ENCODE measurements around the gene CCL28. TPM values are rescaled to one million over a fixed set of nuclear protein-coding genes. Genes with fewer than 3 reads are reported as not detected.

The CCL28 gene, protein sequence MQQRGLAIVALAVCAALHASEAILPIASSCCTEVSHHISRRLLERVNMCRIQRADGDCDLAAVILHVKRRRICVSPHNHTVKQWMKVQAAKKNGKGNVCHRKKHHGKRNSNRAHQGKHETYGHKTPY
- 14.6 and 15.7 TPM in 2 replicates for total RNA-seq

GRCh38 chr5:43412156-43412555 lies at the start of gene CCL28:
Gene CCL28, minus strand, starts transcription at chr5:43412391. Its CDS starts 75 bp downstream, at chr5:43412316.

Other genes with a start within 250 kb of the CCL28 start
- 3.1 and 3.9 TPM in 2 replicates for gene NIM1K, start 220.2 kb downstream of the CCL28 start, total RNA-seq
- 75.9 and 83.1 TPM in 2 replicates for gene HMGCS1, start 99.0 kb downstream of the CCL28 start, total RNA-seq
- gene TMEM267, start 71.5 kb upstream of the CCL28 start, total RNA-seq = 22.7 and 27.3 TPM in 2 replicates
- 4.4 and 6.7 TPM in 2 replicates for gene C5orf34, start 102.8 kb upstream of the CCL28 start, total RNA-seq
- gene PAIP1, start 144.7 kb upstream of the CCL28 start, total RNA-seq = 110 and 117 TPM in 2 replicates
- 108 and 129 TPM in 2 replicates for gene NNT, start 190.8 kb upstream of the CCL28 start, total RNA-seq